Ascending aorta (tissue), 2 donors: ENCODE measurements around the gene BRD3OS. TPM values are rescaled to one million over a fixed set of nuclear protein-coding genes. Genes with fewer than 3 reads are reported as not detected.

Source experiments
- DNase-seq, 2 donors: peaks; one replicate each; pipeline ENCODE4 v3.0.0-alpha.2; 2019; ENCODE audit warnings: low spot score in 2 of 2
- H3K27ac ChIP-seq, 2 donors: fragments of 200-600 bp; sonication (generic); one replicate each; pipeline ENCODE4 v1.5.1; 2016 to 2017; ENCODE audit warnings: mild to moderate bottlenecking in 1 of 2
- H3K27me3 ChIP-seq: fragments of 200-600 bp; sonication (generic); one replicate; pipeline ENCODE4 v1.5.1; 2017
- H3K36me3 ChIP-seq, 2 donors: fragments of 200-600 bp; sonication (generic); one replicate each; pipeline ENCODE4 v1.5.1; 2016
- H3K4me1 ChIP-seq, 2 donors: fragments of 200-600 bp; sonication (generic); one replicate each; pipeline ENCODE4 v1.5.1; 2016 to 2017; ENCODE audit warnings: mild to moderate bottlenecking in 1 of 2
- H3K4me3 ChIP-seq, 2 donors: fragments of 200-600 bp; sonication (generic); one replicate each; pipeline ENCODE4 v1.5.1; 2016 to 2017; ENCODE audit warnings: mild to moderate bottlenecking in 1 of 2
- H3K9me3 ChIP-seq, 2 donors: fragments of 200-600 bp; sonication (generic); one replicate each; pipeline ENCODE4 v1.5.1; 2016
- CTCF ChIP-seq, 3 experiments: fragments of 200-600 bp in 2 of 3; fragments of 450-650 bp in 1 of 3; sonication (generic) in 2 of 3; IDR thresholded peaks; one replicate each; pipeline ENCODE4 v1.5.1; 2016 to 2019; ENCODE audit warnings: antibody characterized with exemption in 3 of 3, mild to moderate bottlenecking in 1 of 3, moderate library complexity in 1 of 3
- intact Hi-C: fragments of 100-400 bp; cut with DNase I; formaldehyde crosslinking; loops from one replicate; pipeline ENCODE4 v1.15.1; 2023
- total RNA-seq: library from RNA; depleted of rRNA; stranded (reverse); fragments of >200 nt; gene quantifications from one replicate; pipeline ENCODE4 v1.1.0, GENCODE V29; 2016

Gene BRD3OS
- total RNA-seq, 1 donor from 2014 or later: 15.9 TPM

GRCh38 chr9:134057751-134058701, 32.7 kb downstream of the BRD3OS start:
- DNase-seq: peak in 1 of 2 donors; percentile 60
- TF ChIP-seq CTCF (IDR thresholded peaks at IDR 0.05): no peak
- peaks cover 3 to 8% of the 10 kb centered on the region in 2 donors for H3K36me3 ChIP-seq
- peaks cover 16 to 32% of the 10 kb centered on the region in 2 donors for H3K4me1 ChIP-seq
- intact Hi-C loops: no loop called here
- no peaks in the 10 kb centered on the region for H3K9me3 ChIP-seq
- no peak overlapping the region for H3K27ac ChIP-seq
- no peak overlapping the region for H3K4me3 ChIP-seq
- H3K27me3 ChIP-seq: no peaks in the 10 kb centered on the region

- H3K9me3 ChIP-seq: no peaks in the 10 kb centered on the region
- no peaks in the 10 kb centered on the region for H3K27me3 ChIP-seq
- DNase-seq: peak in 1 of 2 donors; percentile 59
- H3K4me3 ChIP-seq: no peak overlapping the region
- no peak overlapping the region for H3K27ac ChIP-seq
- TF ChIP-seq CTCF (IDR thresholded peaks at IDR 0.05): no peak
- intact Hi-C loops: no loop called here
- peaks cover 16 to 32% of the 10 kb centered on the region in 2 donors for H3K4me1 ChIP-seq
- H3K36me3 ChIP-seq: peaks cover 0 to under 1% of the 10 kb centered on the region in 2 donors
Measured at GRCh38 chr9:134058716-134059115, 33.4 kb downstream of the BRD3OS start.

- H3K27ac ChIP-seq: no peak overlapping the region
- H3K27me3 ChIP-seq: no peaks in the 10 kb centered on the region
- no peak for TF ChIP-seq CTCF (IDR thresholded peaks at IDR 0.05)
- no peaks in the 10 kb centered on the region for H3K36me3 ChIP-seq
- peak in 1 of 2 donors; percentile 6 for DNase-seq
- H3K4me1 ChIP-seq: peaks cover 16 to 32% of the 10 kb centered on the region in 2 donors
- H3K9me3 ChIP-seq: no peaks in the 10 kb centered on the region
- intact Hi-C loops: no loop called here
- H3K4me3 ChIP-seq: no peak overlapping the region
Measured at GRCh38 chr9:134059188-134059641, 33.9 kb downstream of the BRD3OS start.

- DNase-seq: peak; percentile 7 to 71
- peaks cover 16 to 33% of the 10 kb centered on the region in 2 donors for H3K4me1 ChIP-seq
Measured at GRCh38 chr9:134059661-134060395, 34.5 kb downstream of the BRD3OS start.

More at GRCh38 chr9:134059661-134060395, 34.5 kb downstream of the BRD3OS start:
- no peaks in the 10 kb centered on the region for H3K36me3 ChIP-seq
- intact Hi-C loops: no loop called here
- H3K9me3 ChIP-seq: no peaks in the 10 kb centered on the region
- H3K27ac ChIP-seq: no peak overlapping the region
- no peaks in the 10 kb centered on the region for H3K27me3 ChIP-seq
- H3K4me3 ChIP-seq: no peak overlapping the region
- no peak for TF ChIP-seq CTCF (IDR thresholded peaks at IDR 0.05)
